ENCODE results near the gene TPPP3.

DNA sequence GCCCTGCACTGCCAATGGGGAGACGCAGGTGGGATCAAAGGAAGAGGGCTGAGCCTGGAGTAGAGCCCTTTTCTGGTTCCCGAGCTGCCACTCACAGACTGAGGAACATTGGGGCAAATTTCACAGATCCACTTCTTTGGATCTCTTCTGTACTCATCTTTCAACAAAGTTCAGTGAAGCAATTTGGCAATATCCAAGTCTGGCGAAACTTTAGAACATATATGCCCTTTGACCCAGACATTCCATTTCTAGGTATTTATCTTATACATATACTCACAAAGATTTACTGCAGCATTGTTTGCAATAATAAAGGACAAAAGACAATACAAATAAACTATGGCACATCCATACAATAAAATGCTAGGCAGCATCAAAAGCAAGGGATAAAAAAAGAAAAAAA, 18.0 kb upstream of the TPPP3 start:
- TF ChIP-seq POLR2A (IDR thresholded peaks at IDR 0.05; ENCODE audit: low read depth, low read length) (no peak), POLR2AphosphoS5 (IDR thresholded peaks at IDR 0.05; ENCODE audit: insufficient read depth, low read depth, low read length) (no peak)
- TF ChIP-seq, protein P1, sequence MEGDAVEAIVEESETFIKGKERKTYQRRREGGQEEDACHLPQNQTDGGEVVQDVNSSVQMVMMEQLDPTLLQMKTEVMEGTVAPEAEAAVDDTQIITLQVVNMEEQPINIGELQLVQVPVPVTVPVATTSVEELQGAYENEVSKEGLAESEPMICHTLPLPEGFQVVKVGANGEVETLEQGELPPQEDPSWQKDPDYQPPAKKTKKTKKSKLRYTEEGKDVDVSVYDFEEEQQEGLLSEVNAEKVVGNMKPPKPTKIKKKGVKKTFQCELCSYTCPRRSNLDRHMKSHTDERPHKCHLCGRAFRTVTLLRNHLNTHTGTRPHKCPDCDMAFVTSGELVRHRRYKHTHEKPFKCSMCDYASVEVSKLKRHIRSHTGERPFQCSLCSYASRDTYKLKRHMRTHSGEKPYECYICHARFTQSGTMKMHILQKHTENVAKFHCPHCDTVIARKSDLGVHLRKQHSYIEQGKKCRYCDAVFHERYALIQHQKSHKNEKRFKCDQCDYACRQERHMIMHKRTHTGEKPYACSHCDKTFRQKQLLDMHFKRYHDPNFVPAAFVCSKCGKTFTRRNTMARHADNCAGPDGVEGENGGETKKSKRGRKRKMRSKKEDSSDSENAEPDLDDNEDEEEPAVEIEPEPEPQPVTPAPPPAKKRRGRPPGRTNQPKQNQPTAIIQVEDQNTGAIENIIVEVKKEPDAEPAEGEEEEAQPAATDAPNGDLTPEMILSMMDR (IDR thresholded peaks at IDR 0.05; ENCODE audit: extremely low read depth in 1 of 2, insufficient read depth in 1 of 2, low read depth in 1 of 2, low read length in 2 of 2), result no peak

All from endothelial cell of umbilical vein (primary cell).